Uterus (tissue), 4 donors: Measurements from ENCODE around the gene SPSB3. TPM values are rescaled to one million over a fixed set of nuclear protein-coding genes. Genes with fewer than 3 reads are reported as not detected.
"Not testable (repeated sequence)": the region's sequence is repeated elsewhere in the genome, so short reads cannot be mapped to it uniquely, and the experiment has no call there.

Experiments used
- DNase-seq, 2 donors: peaks; one replicate each; pipeline ENCODE4 v3.0.0-alpha.2; 2019 to 2020
- H3K27ac ChIP-seq, 2 donors: fragments of 200-600 bp; sonication (generic); 1 replicate in 1 of 2; 2 replicates in 1 of 2; pipeline ENCODE4 v1.5.1; 2016 to 2018
- H3K27me3 ChIP-seq, 2 donors: fragments of 200-600 bp; sonication (generic); one replicate each; pipeline ENCODE4 v1.5.1; 2018 to 2019; ENCODE audit warnings: control low read depth in 1 of 2
- H3K36me3 ChIP-seq, 2 donors: fragments of 200-600 bp; sonication (generic); one replicate each; pipeline ENCODE4 v1.5.1; 2019; ENCODE audit warnings: control low read depth in 1 of 2
- H3K4me1 ChIP-seq, 2 donors: fragments of 200-600 bp; sonication (generic); one replicate each; pipeline ENCODE4 v1.5.1; 2018 to 2019; ENCODE audit warnings: control low read depth in 1 of 2
- H3K4me3 ChIP-seq, 2 donors: fragments of 200-600 bp; sonication (generic); 1 replicate in 1 of 2; 2 replicates in 1 of 2; pipeline ENCODE4 v1.5.1; 2018 to 2019; ENCODE audit warnings: mild to moderate bottlenecking in 1 of 2
- H3K9me3 ChIP-seq, 2 donors: fragments of 200-600 bp; sonication (generic); one replicate each; pipeline ENCODE4 v1.5.1; 2019; ENCODE audit warnings: control low read depth in 1 of 2
- POLR2A ChIP-seq, 2 donors: fragments of 450-650 bp; IDR thresholded peaks; one replicate each; pipeline ENCODE4 v1.6.1; 2016; ENCODE audit warnings: antibody characterized with exemption in 2 of 2, mild to moderate bottlenecking in 1 of 2, moderate library complexity in 1 of 2
- intact Hi-C: fragments of 100-400 bp; cut with DNase I; formaldehyde crosslinking; loops from one replicate; pipeline ENCODE4 v1.15.1; 2023; ENCODE audit warnings: low total_unique reads
- total RNA-seq, 4 donors: library from RNA; depleted of rRNA in 3 of 4; stranded (reverse); fragments of >200 nt in 3 of 4; gene quantifications; one replicate each; pipeline versions ENCODE4 v1.1.0 to v1.2.4, GENCODE V29; 2014 to 2023
- TF ChIP-seq, protein P1 (sequence below), 4 experiments: fragments of 200-600 bp in 2 of 4; fragments of 450-650 bp in 2 of 4; sonication (generic) in 2 of 4; IDR thresholded peaks; one replicate each; pipeline ENCODE4 v1.5.1; 2016 to 2019; ENCODE audit warnings: antibody characterized with exemption in 4 of 4, mild to moderate bottlenecking in 2 of 4, moderate library complexity in 1 of 4
- donor health status: DM: yes; HTN: yes; CAD: no.

Gene SPSB3
- total RNA-seq, 4 donors from 2014 or later: 24.8 to 67.4 (median 55.8) TPM

DNA sequence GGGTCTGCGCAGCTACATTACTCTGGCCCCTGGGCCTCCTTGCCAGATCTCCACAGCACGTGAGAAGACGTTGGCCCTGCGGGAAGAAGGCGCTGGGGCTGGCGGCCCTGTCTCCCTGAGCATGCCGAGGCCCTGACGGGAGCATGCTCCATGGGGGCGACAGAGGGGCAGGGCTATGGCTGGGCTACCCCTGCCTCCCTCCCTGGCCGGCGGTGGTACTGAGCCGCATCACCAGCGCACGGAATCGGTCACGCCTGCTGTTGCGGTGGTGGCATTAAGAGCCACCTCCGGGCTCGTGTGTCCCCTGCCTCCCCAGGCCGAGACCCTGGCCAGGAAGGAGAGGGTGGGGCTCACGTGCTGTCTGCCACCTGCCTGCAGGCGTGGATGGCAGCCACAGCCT lies 48.2 kb downstream of the SPSB3 start:
- H3K9me3 ChIP-seq: no peaks in the 10 kb centered on the region
- intact Hi-C loops: no loop called here
- no peaks in the 10 kb centered on the region for H3K27me3 ChIP-seq
- no peak overlapping the region for H3K27ac ChIP-seq
- H3K4me3 ChIP-seq: no peak overlapping the region
- no peaks in the 10 kb centered on the region for H3K36me3 ChIP-seq
- no peak for TF ChIP-seq POLR2A (IDR thresholded peaks at IDR 0.05)
- TF ChIP-seq, protein P1, sequence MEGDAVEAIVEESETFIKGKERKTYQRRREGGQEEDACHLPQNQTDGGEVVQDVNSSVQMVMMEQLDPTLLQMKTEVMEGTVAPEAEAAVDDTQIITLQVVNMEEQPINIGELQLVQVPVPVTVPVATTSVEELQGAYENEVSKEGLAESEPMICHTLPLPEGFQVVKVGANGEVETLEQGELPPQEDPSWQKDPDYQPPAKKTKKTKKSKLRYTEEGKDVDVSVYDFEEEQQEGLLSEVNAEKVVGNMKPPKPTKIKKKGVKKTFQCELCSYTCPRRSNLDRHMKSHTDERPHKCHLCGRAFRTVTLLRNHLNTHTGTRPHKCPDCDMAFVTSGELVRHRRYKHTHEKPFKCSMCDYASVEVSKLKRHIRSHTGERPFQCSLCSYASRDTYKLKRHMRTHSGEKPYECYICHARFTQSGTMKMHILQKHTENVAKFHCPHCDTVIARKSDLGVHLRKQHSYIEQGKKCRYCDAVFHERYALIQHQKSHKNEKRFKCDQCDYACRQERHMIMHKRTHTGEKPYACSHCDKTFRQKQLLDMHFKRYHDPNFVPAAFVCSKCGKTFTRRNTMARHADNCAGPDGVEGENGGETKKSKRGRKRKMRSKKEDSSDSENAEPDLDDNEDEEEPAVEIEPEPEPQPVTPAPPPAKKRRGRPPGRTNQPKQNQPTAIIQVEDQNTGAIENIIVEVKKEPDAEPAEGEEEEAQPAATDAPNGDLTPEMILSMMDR (IDR thresholded peaks at IDR 0.05): no peak
- H3K4me1 ChIP-seq: no peaks in the 10 kb centered on the region
- DNase-seq: no peak

DNA sequence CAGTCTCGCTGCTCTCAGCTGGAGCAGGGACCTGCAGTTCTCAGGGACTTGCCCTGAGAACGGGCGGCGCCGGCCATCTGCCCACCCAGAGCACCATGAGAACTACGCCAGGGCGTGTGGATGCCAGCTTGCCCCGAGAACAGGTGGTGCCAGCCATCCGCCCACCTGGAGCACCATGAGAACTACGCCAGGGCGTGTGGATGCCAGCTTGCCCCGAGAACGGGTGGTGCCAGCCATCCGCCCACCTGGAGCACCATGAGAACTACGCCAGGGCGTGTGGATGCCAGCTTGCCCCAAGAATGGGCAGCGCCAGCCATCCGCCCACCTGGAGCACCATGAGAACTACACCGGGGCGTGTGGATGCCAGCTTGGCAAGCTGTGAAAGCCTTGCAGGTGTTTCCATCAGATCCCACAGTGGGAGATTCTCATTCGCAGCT lies 49.8 kb downstream of the SPSB3 start:
- H3K27ac ChIP-seq, H3K4me3 ChIP-seq, H3K9me3 ChIP-seq, intact Hi-C loops, H3K36me3 ChIP-seq, DNase-seq, H3K4me1 ChIP-seq, H3K27me3 ChIP-seq: not testable (repeated sequence)

DNA sequence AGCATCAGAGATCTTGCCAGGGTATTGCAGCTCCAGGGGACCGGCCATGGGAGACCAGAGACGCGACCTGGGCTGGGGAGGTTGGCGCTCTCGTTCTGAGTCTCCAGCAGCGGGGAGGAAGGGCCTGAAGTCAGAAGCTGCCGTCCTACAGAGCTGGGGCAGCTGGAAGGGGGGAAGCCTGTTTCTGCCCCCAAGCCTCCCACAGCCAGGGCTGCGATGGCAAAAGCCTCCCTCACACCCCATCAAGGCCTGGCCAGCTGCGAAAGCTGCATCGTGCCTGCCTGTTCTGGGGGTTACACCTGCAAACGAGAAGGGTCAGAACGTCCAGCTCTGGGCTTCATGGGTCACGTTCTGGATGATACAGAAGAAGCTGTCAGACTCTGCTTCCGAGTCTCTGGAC lies 50.3 kb downstream of the SPSB3 start:
- TF ChIP-seq, protein P1 (IDR thresholded peaks at IDR 0.05): no peak
- no peak for TF ChIP-seq POLR2A (IDR thresholded peaks at IDR 0.05)
- intact Hi-C loops: no loop called here
- no peaks in the 10 kb centered on the region for H3K4me1 ChIP-seq
- no peak for DNase-seq
- no peaks in the 10 kb centered on the region for H3K27me3 ChIP-seq
- H3K36me3 ChIP-seq: no peaks in the 10 kb centered on the region
- no peaks in the 10 kb centered on the region for H3K9me3 ChIP-seq
- H3K4me3 ChIP-seq: no peak overlapping the region
- no peak overlapping the region for H3K27ac ChIP-seq

DNA sequence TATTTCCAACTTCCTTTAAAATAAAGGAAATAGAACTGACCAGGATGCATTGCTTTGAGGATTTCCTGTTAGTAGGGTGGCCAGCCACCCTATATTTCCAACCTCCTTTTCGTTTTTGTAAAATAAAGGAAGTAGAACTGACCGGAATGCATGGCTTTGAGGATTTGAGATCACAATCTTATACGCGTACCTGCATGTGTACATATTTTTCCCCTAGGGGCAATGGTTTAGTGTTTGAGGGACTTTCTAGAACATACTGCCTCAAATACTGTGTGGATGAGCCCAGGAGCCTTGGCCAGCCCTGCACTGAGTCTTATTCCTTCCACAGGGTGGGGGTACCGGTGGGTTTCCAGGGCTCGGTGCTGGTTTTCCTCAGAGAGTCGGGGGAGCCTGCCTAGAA lies 50.8 kb downstream of the SPSB3 start:
- no peak for DNase-seq
- Histone ChIP-seq H3K36me3 (no peaks in the 10 kb centered on the region), H3K9me3 (no peaks in the 10 kb centered on the region), H3K4me1 (no peaks in the 10 kb centered on the region), H3K27ac (no peak overlapping the region), H3K27me3 (no peaks in the 10 kb centered on the region), H3K4me3 (no peak overlapping the region)
- no peak for TF ChIP-seq POLR2A (IDR thresholded peaks at IDR 0.05)
- TF ChIP-seq, protein P1 (IDR thresholded peaks at IDR 0.05): no peak
- intact Hi-C loops: no loop called here

DNA sequence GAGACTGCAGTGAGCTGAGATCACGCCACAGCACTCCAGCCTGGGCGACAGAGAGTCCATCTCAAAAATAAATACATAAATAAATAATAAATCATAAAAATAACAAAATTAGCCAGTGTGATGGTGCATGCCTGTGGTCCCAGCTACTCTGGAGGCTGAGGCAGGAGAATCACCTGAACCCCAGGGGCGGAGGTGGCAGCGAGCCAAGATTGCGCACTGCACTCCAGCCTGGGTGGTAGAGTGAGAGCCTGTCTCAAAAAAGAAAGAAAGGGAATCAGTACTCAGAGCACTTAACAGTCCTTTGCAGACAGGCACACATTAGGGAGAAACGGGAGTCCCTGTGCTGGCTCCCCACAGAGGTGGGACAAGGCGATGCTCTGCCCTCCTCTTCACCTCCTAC lies 51.3 kb downstream of the SPSB3 start:
- Histone ChIP-seq H3K36me3 (no peaks in the 10 kb centered on the region), H3K9me3 (no peaks in the 10 kb centered on the region), H3K4me1 (no peaks in the 10 kb centered on the region), H3K4me3 (no peak overlapping the region), H3K27me3 (no peaks in the 10 kb centered on the region), H3K27ac (no peak overlapping the region)
- DNase-seq: no peak
- TF ChIP-seq POLR2A (IDR thresholded peaks at IDR 0.05): no peak
- TF ChIP-seq, protein P1 (IDR thresholded peaks at IDR 0.05): no peak
- intact Hi-C loops: no loop called here

DNA sequence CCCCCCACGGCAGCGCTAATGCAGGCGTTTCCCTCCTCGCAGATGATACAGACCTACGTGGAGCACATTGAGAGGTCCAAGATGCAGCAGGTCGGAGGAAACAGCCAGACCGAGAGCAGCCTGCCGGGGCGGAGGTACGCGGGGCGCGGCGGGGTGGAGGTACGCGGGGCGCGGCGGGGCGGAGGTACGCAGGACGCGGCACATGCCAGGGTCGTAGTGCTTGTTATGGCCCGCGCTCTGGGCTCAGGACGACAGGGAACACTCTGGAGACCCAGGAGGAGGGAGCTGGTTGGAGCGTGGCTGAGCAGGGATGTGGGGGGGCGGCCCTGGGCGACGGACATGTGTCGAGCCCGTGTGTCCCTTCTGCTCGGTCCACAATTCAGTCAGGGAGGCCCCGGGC lies 52.9 kb downstream of the SPSB3 start:
- Histone ChIP-seq H3K36me3 (no peaks in the 10 kb centered on the region), H3K4me1 (no peaks in the 10 kb centered on the region), H3K27ac (no peak overlapping the region), H3K4me3 (no peak overlapping the region), H3K27me3 (no peaks in the 10 kb centered on the region), H3K9me3 (no peaks in the 10 kb centered on the region)
- no peak for DNase-seq
- intact Hi-C loops: no loop called here
- TF ChIP-seq POLR2A (IDR thresholded peaks at IDR 0.05): no peak
- TF ChIP-seq, protein P1 (IDR thresholded peaks at IDR 0.05): no peak
